Measurements from ENCODE around the gene CTNNA2. TPM values are rescaled to one million over a fixed set of nuclear protein-coding genes. Genes with fewer than 3 reads are reported as not detected.

Gene CTNNA2
- total and polyA plus RNA-seq, 2 of the 8 experiments (the other 6 are each of a cell fraction or from before 2014, with no cell fraction given): 3.9 to 9.0 TPM

- H3K27ac ChIP-seq (ENCODE audit: low read depth, low read length): no peak overlapping the region
- H2BK12ac ChIP-seq (ENCODE audit: low read depth, low read length): no peak overlapping the region
- H3K27me3 ChIP-seq (replicated peaks in 1 of 4; ENCODE audit: control insufficient read depth in 3 of 4, extremely low read depth in 1 of 4, insufficient read depth in 3 of 4, low read length in 3 of 4): no peaks in the 10 kb centered on the region
- no peak for DNase-seq (ENCODE audit: low read depth in 1 of 2, low spot score in 2 of 2)
- H3K56ac ChIP-seq (replicated peaks; ENCODE audit: insufficient read length, low read depth, low read length): no peak overlapping the region
- H3K23me2 ChIP-seq (ENCODE audit: low read depth, low read length): 0 out of 2 replicates have a peak, but pooled peaks cover 2% of the 10 kb centered on the region
- H3K4me1 ChIP-seq (replicated peaks in 1 of 4; ENCODE audit: control insufficient read depth in 3 of 4, insufficient read depth in 4 of 4, low read length in 3 of 4): peaks cover 0 to 3% (median 0%) of the 10 kb centered on the region in 4 experiments; a peak in 1 of 7 replicates
- no peaks in the 10 kb centered on the region for H3K36me3 ChIP-seq (ENCODE audit: control insufficient read depth in 2 of 4, insufficient read depth in 4 of 4, low read length in 3 of 4)
- WGBS, 2 experiments (ENCODE audit: extremely low coverage in 1 of 2, insufficient coverage in 1 of 2, insufficient read length in 1 of 2, insufficient replicate concordance in 2 of 2, low coverage in 1 of 2, low lambda C conversion rate in 2 of 2, missing lambda C conversion rate in 1 of 2): 94% methylated on average over 22 of the region's 22 CpGs; no CpG with 5 or more reads in 1 of the 2 experiments
- no peak overlapping the region for H2BK20ac ChIP-seq (ENCODE audit: low read length)
- ChIA-PET CTCF (ENCODE audit: partially characterized antibody) (interaction anchor here (1.0 to 1.9 kb wide), 4 partner anchors 8 to 13 kb away, joined by 3 to 8 read pairs (median 5); no protein-coding TSS in a partner anchor), POLR2A (ENCODE audit: partially characterized antibody) (no interaction called here)
- H3K14ac ChIP-seq (ENCODE audit: insufficient read length): no peak overlapping the region
- H4K5ac ChIP-seq (ENCODE audit: insufficient read length, low read depth, low read length): no peak overlapping the region
- H3K4ac ChIP-seq (replicated peaks; ENCODE audit: insufficient read length, low read depth, low read length): no peak overlapping the region
- no peak overlapping the region for H3K9ac ChIP-seq (replicated peaks in 1 of 4; ENCODE audit: extremely low read depth in 1 of 4, low read depth in 3 of 4, low read length in 3 of 4)
- H3K79me2 ChIP-seq (ENCODE audit: control insufficient read depth in 1 of 2, insufficient read depth in 2 of 2, low read length in 2 of 2): no peaks in the 10 kb centered on the region
- no peak for FAIRE-seq
- no peak overlapping the region for H4K8ac ChIP-seq (ENCODE audit: extremely low read depth, insufficient read depth, low read length)
- H2BK5ac ChIP-seq (ENCODE audit: low read depth, low read length): no peak overlapping the region
- H2BK120ac ChIP-seq (replicated peaks; ENCODE audit: low read depth, low read length): no peak overlapping the region
- no peak overlapping the region for H2AK5ac ChIP-seq (ENCODE audit: low read depth, low read length)
- no peak overlapping the region for H3K18ac ChIP-seq (ENCODE audit: extremely low read depth, low read length)
- H3K23ac ChIP-seq (ENCODE audit: insufficient read length): no peak overlapping the region
- no peaks in the 10 kb centered on the region for H4K20me1 ChIP-seq (replicated peaks in 1 of 2; ENCODE audit: control insufficient read depth in 1 of 2, insufficient read depth in 2 of 2, low read length in 2 of 2)
- H3K9me3 ChIP-seq (ENCODE audit: insufficient read depth in 2 of 2, low read depth in 1 of 2, low read length in 1 of 2): no peaks in the 10 kb centered on the region
- no peaks in the 10 kb centered on the region for H3K79me1 ChIP-seq (ENCODE audit: low read depth, low read length)
- H2BK15ac ChIP-seq (ENCODE audit: low read length): no peak overlapping the region
- H3K4me3 ChIP-seq (ENCODE audit: extremely low read depth in 1 of 4, insufficient read depth in 2 of 4, low read depth in 3 of 4, low read length in 4 of 4): no peak overlapping the region
- no peak overlapping the region for H2AFZ ChIP-seq (ENCODE audit: low read length)
- H3K4me2 ChIP-seq (ENCODE audit: insufficient read depth in 1 of 2, low read depth in 2 of 2, low read length in 2 of 2): no peak overlapping the region
- no peak overlapping the region for H4K91ac ChIP-seq (replicated peaks; ENCODE audit: insufficient read length, low read length)
- TF ChIP-seq ATF3 (IDR thresholded peaks at IDR 0.05; ENCODE audit: insufficient read depth, low read depth, low read length) (no peak), CHD2 (IDR thresholded peaks at IDR 0.05; ENCODE audit: low read length) (no peak), NRF1 (IDR thresholded peaks at IDR 0.05; ENCODE audit: low read depth, low read length) (no peak), ASH2L (IDR thresholded peaks at IDR 0.05; ENCODE audit: low read length) (no peak), SP1 (IDR thresholded peaks at IDR 0.05; ENCODE audit: low read depth, low read length) (no peak), MAFK (IDR thresholded peaks at IDR 0.05; ENCODE audit: low read depth, low read length) (no peak), FOSL1 (IDR thresholded peaks at IDR 0.05; ENCODE audit: insufficient read depth, low read depth, low read length) (no peak), JUND (IDR thresholded peaks at IDR 0.05; ENCODE audit: low read length) (no peak), USF2 (IDR thresholded peaks at IDR 0.05; ENCODE audit: low read length) (no peak), SAP30 (IDR thresholded peaks at IDR 0.05; ENCODE audit: insufficient read depth, insufficient replicate concordance, low read length) (no peak), TCF12 (IDR thresholded peaks at IDR 0.05; ENCODE audit: low read depth, low read length) (no peak)
Observed at GRCh38 chr2:79909521-79909920, 396.7 kb downstream of the CTNNA2 start.

All from H1 (cell line).